ENCODE data around the gene TM7SF3.

GRCh38 chr12:27001663-27002062 is 12.5 kb downstream of the TM7SF3 start:
- no peak for TF ChIP-seq CTCF (IDR thresholded peaks at IDR 0.05; ENCODE audit: low read depth, low read length)
- no peak for TF ChIP-seq EZH2phosphoT487 (IDR thresholded peaks at IDR 0.05; ENCODE audit: low read depth)
